Uterus (tissue), 4 donors: ENCODE results near the gene COL4A6. TPM values are rescaled to one million over a fixed set of nuclear protein-coding genes. Genes with fewer than 3 reads are reported as not detected.

Source experiments
- DNase-seq, 2 donors: peaks; one replicate each; pipeline ENCODE4 v3.0.0-alpha.2; 2019 to 2020
- H3K27ac ChIP-seq, 2 donors: fragments of 200-600 bp; sonication (generic); 1 replicate in 1 of 2; 2 replicates in 1 of 2; pipeline ENCODE4 v1.5.1; 2016 to 2018
- H3K27me3 ChIP-seq, 2 donors: fragments of 200-600 bp; sonication (generic); one replicate each; pipeline ENCODE4 v1.5.1; 2018 to 2019; ENCODE audit warnings: control low read depth in 1 of 2
- H3K36me3 ChIP-seq, 2 donors: fragments of 200-600 bp; sonication (generic); one replicate each; pipeline ENCODE4 v1.5.1; 2019; ENCODE audit warnings: control low read depth in 1 of 2
- H3K4me1 ChIP-seq, 2 donors: fragments of 200-600 bp; sonication (generic); one replicate each; pipeline ENCODE4 v1.5.1; 2018 to 2019; ENCODE audit warnings: control low read depth in 1 of 2
- H3K4me3 ChIP-seq, 2 donors: fragments of 200-600 bp; sonication (generic); 1 replicate in 1 of 2; 2 replicates in 1 of 2; pipeline ENCODE4 v1.5.1; 2018 to 2019; ENCODE audit warnings: mild to moderate bottlenecking in 1 of 2
- H3K9me3 ChIP-seq, 2 donors: fragments of 200-600 bp; sonication (generic); one replicate each; pipeline ENCODE4 v1.5.1; 2019; ENCODE audit warnings: control low read depth in 1 of 2
- POLR2A ChIP-seq, 2 donors: fragments of 450-650 bp; IDR thresholded peaks; one replicate each; pipeline ENCODE4 v1.6.1; 2016; ENCODE audit warnings: antibody characterized with exemption in 2 of 2, mild to moderate bottlenecking in 1 of 2, moderate library complexity in 1 of 2
- intact Hi-C: fragments of 100-400 bp; cut with DNase I; formaldehyde crosslinking; loops from one replicate; pipeline ENCODE4 v1.15.1; 2023; ENCODE audit warnings: low total_unique reads
- total RNA-seq, 4 donors: library from RNA; depleted of rRNA in 3 of 4; stranded (reverse); fragments of >200 nt in 3 of 4; gene quantifications; one replicate each; pipeline versions ENCODE4 v1.1.0 to v1.2.4, GENCODE V29; 2014 to 2023
- TF ChIP-seq, protein P1 (sequence below), 4 experiments: fragments of 200-600 bp in 2 of 4; fragments of 450-650 bp in 2 of 4; sonication (generic) in 2 of 4; IDR thresholded peaks; one replicate each; pipeline ENCODE4 v1.5.1; 2016 to 2019; ENCODE audit warnings: antibody characterized with exemption in 4 of 4, mild to moderate bottlenecking in 2 of 4, moderate library complexity in 1 of 4
- donor health status: DM: yes; HTN: yes; CAD: no.

Gene COL4A6
- total RNA-seq, 4 donors from 2014 or later, result 0.88 to 113 (median 42.9) TPM

- H3K9me3 ChIP-seq, result no peaks in the 10 kb centered on the region
- H3K27ac ChIP-seq, result no peak overlapping the region
- DNase-seq, result no peak
- H3K36me3 ChIP-seq, result no peaks in the 10 kb centered on the region
- TF ChIP-seq, protein P1, sequence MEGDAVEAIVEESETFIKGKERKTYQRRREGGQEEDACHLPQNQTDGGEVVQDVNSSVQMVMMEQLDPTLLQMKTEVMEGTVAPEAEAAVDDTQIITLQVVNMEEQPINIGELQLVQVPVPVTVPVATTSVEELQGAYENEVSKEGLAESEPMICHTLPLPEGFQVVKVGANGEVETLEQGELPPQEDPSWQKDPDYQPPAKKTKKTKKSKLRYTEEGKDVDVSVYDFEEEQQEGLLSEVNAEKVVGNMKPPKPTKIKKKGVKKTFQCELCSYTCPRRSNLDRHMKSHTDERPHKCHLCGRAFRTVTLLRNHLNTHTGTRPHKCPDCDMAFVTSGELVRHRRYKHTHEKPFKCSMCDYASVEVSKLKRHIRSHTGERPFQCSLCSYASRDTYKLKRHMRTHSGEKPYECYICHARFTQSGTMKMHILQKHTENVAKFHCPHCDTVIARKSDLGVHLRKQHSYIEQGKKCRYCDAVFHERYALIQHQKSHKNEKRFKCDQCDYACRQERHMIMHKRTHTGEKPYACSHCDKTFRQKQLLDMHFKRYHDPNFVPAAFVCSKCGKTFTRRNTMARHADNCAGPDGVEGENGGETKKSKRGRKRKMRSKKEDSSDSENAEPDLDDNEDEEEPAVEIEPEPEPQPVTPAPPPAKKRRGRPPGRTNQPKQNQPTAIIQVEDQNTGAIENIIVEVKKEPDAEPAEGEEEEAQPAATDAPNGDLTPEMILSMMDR (IDR thresholded peaks at IDR 0.05), result no peak
- no peak for TF ChIP-seq POLR2A (IDR thresholded peaks at IDR 0.05)
- H3K4me3 ChIP-seq, result no peak overlapping the region
- H3K27me3 ChIP-seq, result no peaks in the 10 kb centered on the region
- intact Hi-C loops, result no loop called here
- H3K4me1 ChIP-seq, result no peaks in the 10 kb centered on the region
Measured at GRCh38 chrX:108299704-108300103, 138.5 kb downstream of the COL4A6 start.

- DNase-seq, result no peak
- Histone ChIP-seq H3K36me3 (no peaks in the 10 kb centered on the region), H3K4me1 (no peaks in the 10 kb centered on the region), H3K4me3 (no peak overlapping the region), H3K9me3 (no peaks in the 10 kb centered on the region), H3K27me3 (no peaks in the 10 kb centered on the region), H3K27ac (peak overlapping the region in 1 of 2 donors; percentile 49)
- intact Hi-C loops, result no loop called here
- TF ChIP-seq, protein P1 (IDR thresholded peaks at IDR 0.05), result no peak
- no peak for TF ChIP-seq POLR2A (IDR thresholded peaks at IDR 0.05)
Measured at GRCh38 chrX:108299101-108299591, 139.1 kb downstream of the COL4A6 start.

- Histone ChIP-seq H3K27me3 (no peaks in the 10 kb centered on the region), H3K4me1 (no peaks in the 10 kb centered on the region), H3K9me3 (no peaks in the 10 kb centered on the region), H3K4me3 (no peak overlapping the region), H3K27ac (no peak overlapping the region), H3K36me3 (no peaks in the 10 kb centered on the region)
- DNase-seq, result no peak
- intact Hi-C loops, result no loop called here
- TF ChIP-seq POLR2A (IDR thresholded peaks at IDR 0.05), result no peak
- TF ChIP-seq, protein P1 (IDR thresholded peaks at IDR 0.05), result no peak
Measured at GRCh38 chrX:108298165-108298602, 140.0 kb downstream of the COL4A6 start.

DNA sequence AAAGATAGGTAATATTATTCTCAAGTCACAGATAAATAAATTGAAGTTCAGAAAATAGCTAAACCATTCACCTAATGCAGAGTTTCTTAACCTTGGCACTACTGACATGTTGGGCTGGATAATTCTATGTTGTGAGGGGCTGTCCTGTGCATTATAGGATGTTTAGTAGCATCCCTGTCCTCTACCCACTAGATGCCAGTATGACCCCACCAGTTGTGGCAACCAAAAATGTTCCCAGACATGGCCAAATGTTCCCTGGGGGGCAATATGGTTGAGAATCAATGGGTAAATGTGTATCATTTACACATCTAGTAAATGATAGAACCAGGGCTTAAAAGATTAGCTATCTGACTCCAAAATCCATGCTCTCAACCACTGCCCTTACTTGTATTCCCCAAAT lies 140.9 kb downstream of the COL4A6 start:
- no peaks in the 10 kb centered on the region for H3K36me3 ChIP-seq
- H3K27me3 ChIP-seq, result no peaks in the 10 kb centered on the region
- TF ChIP-seq, protein P1 (IDR thresholded peaks at IDR 0.05), result no peak
- TF ChIP-seq POLR2A (IDR thresholded peaks at IDR 0.05), result no peak
- no peaks in the 10 kb centered on the region for H3K4me1 ChIP-seq
- no peak for DNase-seq
- H3K27ac ChIP-seq, result no peak overlapping the region
- H3K4me3 ChIP-seq, result no peak overlapping the region
- intact Hi-C loops, result no loop called here
- H3K9me3 ChIP-seq, result no peaks in the 10 kb centered on the region

DNA sequence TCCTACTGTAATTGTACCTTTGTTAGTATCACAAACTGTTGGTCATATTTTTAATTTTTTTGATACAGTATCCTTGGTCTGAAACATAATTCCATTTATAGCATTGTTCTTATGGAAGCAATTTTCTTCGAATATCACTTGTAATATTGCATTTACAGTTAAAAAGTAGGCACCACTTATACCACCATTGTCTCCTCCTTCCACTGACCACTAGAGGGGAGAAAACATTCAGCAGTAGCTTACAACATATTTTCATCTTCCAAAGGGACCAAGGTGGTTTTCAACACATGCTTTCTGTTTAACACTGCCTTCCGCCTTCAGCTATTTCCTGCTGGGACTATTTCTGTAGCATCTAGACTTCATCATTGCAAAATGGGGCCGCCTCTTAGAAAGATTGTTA lies 146.2 kb downstream of the COL4A6 start:
- H3K9me3 ChIP-seq, result no peaks in the 10 kb centered on the region
- no peak for DNase-seq
- H3K36me3 ChIP-seq, result no peaks in the 10 kb centered on the region
- intact Hi-C loops, result no loop called here
- H3K27me3 ChIP-seq, result no peaks in the 10 kb centered on the region
- TF ChIP-seq, protein P1 (IDR thresholded peaks at IDR 0.05), result no peak
- no peak for TF ChIP-seq POLR2A (IDR thresholded peaks at IDR 0.05)
- no peak overlapping the region for H3K4me3 ChIP-seq
- no peak overlapping the region for H3K27ac ChIP-seq
- H3K4me1 ChIP-seq, result no peaks in the 10 kb centered on the region
